Lung (tissue), 12 donors: ENCODE measurements around the gene XDH. TPM values are rescaled to one million over a fixed set of nuclear protein-coding genes. Genes with fewer than 3 reads are reported as not detected.

Source experiments
- ATAC-seq: fragments of 200-7000 bp; cut with Tn5 transposase; one replicate; pipeline ENCODE4 v1.9.1; 2020; ENCODE audit warnings: moderate number of reproducible peaks; ENCODE audit not compliant: insufficient read depth, low FRiP score
- DNase-seq, 3 donors: peaks; one replicate each; pipeline ENCODE4 v3.0.0-alpha.2; 2013 to 2017
- H3K27ac ChIP-seq, 2 donors: one replicate each; pipeline ENCODE4 v1.5.1; 2013; ENCODE audit warnings: mild to moderate bottlenecking in 2 of 2, moderate library complexity in 2 of 2, control low read depth in 1 of 2, inconsistent platforms in 1 of 2, low read depth in 1 of 2, low read length in 1 of 2
- H3K27me3 ChIP-seq, 3 donors: one replicate each; pipeline ENCODE4 v1.5.1; 2013; ENCODE audit warnings: low read length in 2 of 3; ENCODE audit not compliant: control insufficient read depth in 3 of 3, insufficient read depth in 3 of 3
- H3K36me3 ChIP-seq, 4 donors: one replicate each; pipeline ENCODE4 v1.5.1; 2013; ENCODE audit warnings: low read length in 4 of 4, mild to moderate bottlenecking in 1 of 4, moderate library complexity in 1 of 4; ENCODE audit not compliant: control insufficient read depth in 4 of 4, insufficient read depth in 4 of 4
- H3K4me1 ChIP-seq, 5 donors: one replicate each; pipeline ENCODE4 v1.5.1; 2013; ENCODE audit warnings: low read length in 5 of 5, mild to moderate bottlenecking in 2 of 5, moderate library complexity in 1 of 5; ENCODE audit not compliant: control insufficient read depth in 5 of 5, insufficient read depth in 5 of 5
- H3K4me3 ChIP-seq: one replicate; pipeline ENCODE4 v1.5.1; 2013; ENCODE audit warnings: mild to moderate bottlenecking, control low read depth, moderate library complexity
- H3K9ac ChIP-seq, 2 donors: one replicate each; pipeline ENCODE4 v1.5.1; 2013; ENCODE audit warnings: low read length in 2 of 2, control low read depth in 1 of 2; ENCODE audit not compliant: insufficient read depth in 1 of 2
- H3K9me3 ChIP-seq, 4 donors: one replicate each; pipeline ENCODE4 v1.5.1; 2013; ENCODE audit warnings: low read length in 3 of 4, mild to moderate bottlenecking in 1 of 4, moderate library complexity in 1 of 4; ENCODE audit not compliant: control insufficient read depth in 4 of 4, insufficient read depth in 3 of 4
- CTCF ChIP-seq: IDR thresholded peaks from 2 replicates; pipeline ENCODE4 v1.5.1; 2012; ENCODE audit warnings: mild to moderate bottlenecking; ENCODE audit errors: control extremely low read depth, extremely low read depth
- WGBS, 2 donors: extraction: QIAGEN DNeasy Blood & Tissue Kit; methylation state at CpG; one replicate each; pipeline ENCODE4 v1.1.7; 2013; 5-methylcytosine and 5-hydroxymethylcytosine counted together
- polyA plus RNA-seq, 2 donors: library from polyadenylated mRNA; stranded (reverse); fragments of 200-250 nt; gene quantifications; one replicate each; pipeline ENCODE4 v1.2.1, GENCODE V29; 2013
- total RNA-seq, 2 donors: library from RNA; depleted of rRNA in 1 of 2; stranded (reverse); fragments of >200 nt in 1 of 2; gene quantifications; one replicate each; pipeline ENCODE4 v1.2.1, GENCODE V29; 2014 to 2021
- donor health status: control.
- donor health status: control.
- donor health status: Bipolar disorder and iron deficiency.
- donor health status: healthy.
- donor health status: DM: yes; HTN: yes; CAD: no.

The XDH gene
- total and polyA plus RNA-seq, 4 donors = 0.12 to 1.5 (median 0.60) TPM

- no peak for DNase-seq
- WGBS, 2 donors = 71 to 77% methylated on average over 3 of the region's 3 CpGs
- Histone ChIP-seq H3K27me3 (no peaks in the 10 kb centered on the region), H3K9me3 (no peaks in the 10 kb centered on the region), H3K9ac (no peak overlapping the region), H3K27ac (no peak overlapping the region), H3K36me3 (no peaks in the 10 kb centered on the region), H3K4me3 (no peak overlapping the region), H3K4me1 (no peaks in the 10 kb centered on the region)
- no peak for ATAC-seq
- TF ChIP-seq CTCF = no peak
These were observed 42.9 kb downstream of the XDH start for GRCh38 chr2:31371691-31372090.

- Histone ChIP-seq H3K4me1 (no peaks in the 10 kb centered on the region), H3K36me3 (no peaks in the 10 kb centered on the region), H3K9me3 (no peaks in the 10 kb centered on the region), H3K9ac (no peak overlapping the region), H3K4me3 (no peak overlapping the region), H3K27me3 (no peaks in the 10 kb centered on the region), H3K27ac (no peak overlapping the region)
- ATAC-seq (no peak), DNase-seq (no peak)
- WGBS, 2 donors = 77 to 94% methylated on average over 4 of the region's 4 CpGs
- no peak for TF ChIP-seq CTCF
These were observed 47.8 kb downstream of the XDH start for GRCh38 chr2:31366733-31367132.

- ATAC-seq = no peak
- Histone ChIP-seq H3K36me3 (no peaks in the 10 kb centered on the region), H3K27ac (no peak overlapping the region), H3K9ac (no peak overlapping the region), H3K9me3 (no peaks in the 10 kb centered on the region), H3K4me1 (no peaks in the 10 kb centered on the region), H3K4me3 (no peak overlapping the region), H3K27me3 (no peaks in the 10 kb centered on the region)
- WGBS, 2 donors = 94 to 95% methylated on average over 9 of the region's 9 CpGs
- DNase-seq = no peak
- no peak for TF ChIP-seq CTCF
These were observed 48.6 kb downstream of the XDH start for GRCh38 chr2:31365834-31366505.

- DNase-seq (no peak), ATAC-seq (no peak)
- no peak overlapping the region for H3K27ac ChIP-seq
- H3K9ac ChIP-seq = no peak overlapping the region
- H3K4me1 ChIP-seq = no peaks in the 10 kb centered on the region
- TF ChIP-seq CTCF = no peak
- no peak overlapping the region for H3K4me3 ChIP-seq
- WGBS, 2 donors = 93 to 95% methylated on average over 10 of the region's 10 CpGs
- no peaks in the 10 kb centered on the region for H3K27me3 ChIP-seq
- H3K36me3 ChIP-seq = no peaks in the 10 kb centered on the region
- H3K9me3 ChIP-seq = no peaks in the 10 kb centered on the region
These were observed 49.2 kb downstream of the XDH start for GRCh38 chr2:31365348-31365747.
